ENCODE results near the gene SLC25A12. TPM values are rescaled to one million over a fixed set of nuclear protein-coding genes. Genes with fewer than 3 reads are reported as not detected.

Gene SLC25A12
- total RNA-seq, 1 donor from 2014 or later = 12.2 TPM

DNA sequence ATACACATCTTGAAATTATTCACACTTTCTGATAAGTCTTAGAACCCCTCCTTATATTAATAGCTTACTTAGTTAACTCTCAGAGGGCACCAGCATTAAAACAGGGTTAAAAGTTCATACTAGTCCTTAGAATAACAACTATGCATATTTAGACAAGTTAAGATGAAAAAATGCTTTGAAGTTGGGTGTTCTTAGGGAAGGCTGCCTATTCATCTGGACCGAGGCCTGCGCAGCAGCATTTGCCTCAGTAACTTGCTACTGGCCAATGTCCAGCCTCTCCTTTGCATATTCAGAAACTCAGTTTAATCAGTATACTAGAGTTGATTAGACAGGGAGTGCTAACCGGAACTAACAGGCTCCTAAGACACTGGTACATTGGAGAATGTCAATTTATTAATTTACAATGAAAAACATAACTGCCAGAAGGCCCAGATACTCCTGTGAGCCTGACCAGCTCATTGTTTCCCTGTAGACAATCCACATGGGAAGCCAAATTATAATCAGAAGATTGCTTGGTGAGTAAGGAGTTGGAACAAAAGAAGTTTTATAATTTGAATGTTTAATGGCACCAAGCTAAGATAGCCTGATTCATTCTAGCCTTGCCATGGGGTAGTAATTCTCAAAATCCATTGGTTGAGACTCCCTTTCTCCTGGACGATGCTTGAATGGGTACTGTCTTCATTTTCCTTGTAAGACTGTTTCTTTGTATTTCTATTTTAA is 157.9 kb downstream of the SLC25A12 start:
- DNase-seq (ENCODE audit: low spot score) = no peak

Other genes starting within 250 kb of the SLC25A12 start
- gene DYNC1I2, start 206.8 kb downstream of the SLC25A12 start, total RNA-seq = 73.6 TPM
- gene HAT1, start 28.2 kb upstream of the SLC25A12 start, total RNA-seq = 34.0 TPM
- gene METAP1D, start 105.7 kb upstream of the SLC25A12 start, total RNA-seq = 5.5 TPM
- 0.19 TPM for gene DLX1, start 191.3 kb upstream of the SLC25A12 start, total RNA-seq
- gene DLX2, start 208.7 kb upstream of the SLC25A12 start, total RNA-seq = not detected